Suprapubic skin (tissue), 3 donors: ENCODE data around the gene OLA1.

Source experiments
- POLR2A ChIP-seq, 2 donors: fragments of 450-650 bp; IDR thresholded peaks; one replicate each; pipeline ENCODE4 v1.6.1; 2017; ENCODE audit warnings: antibody characterized with exemption in 2 of 2, mild to moderate bottlenecking in 2 of 2, moderate library complexity in 2 of 2
- TF ChIP-seq, protein P1 (sequence below), 2 donors: fragments of 200-600 bp in 1 of 2; fragments of 450-650 bp in 1 of 2; sonication (generic) in 1 of 2; IDR thresholded peaks; one replicate each; pipeline ENCODE4 v1.5.1; 2016 to 2019; ENCODE audit warnings: antibody characterized with exemption in 2 of 2, mild to moderate bottlenecking in 1 of 2, moderate library complexity in 1 of 2

DNA sequence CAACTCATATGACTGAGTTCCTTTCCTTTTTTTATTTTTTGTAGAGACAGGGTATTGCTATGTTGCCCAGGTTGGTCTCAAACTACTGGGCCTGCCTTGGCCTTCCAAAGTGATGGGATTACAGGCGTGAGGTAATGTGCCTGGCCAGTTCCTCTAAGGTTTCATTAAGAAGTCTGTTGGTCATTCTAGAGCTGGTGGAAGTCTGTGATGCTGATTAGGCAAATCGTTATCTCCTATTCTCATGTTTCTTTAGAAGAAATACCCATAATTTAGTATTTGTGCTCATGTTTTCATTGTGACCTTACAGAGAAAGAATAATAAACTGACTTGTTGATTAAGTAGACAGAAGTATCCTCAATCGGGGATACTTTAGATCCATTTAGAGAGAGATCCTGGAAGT is 177.0 kb downstream of the OLA1 start:
- TF ChIP-seq, protein P1, sequence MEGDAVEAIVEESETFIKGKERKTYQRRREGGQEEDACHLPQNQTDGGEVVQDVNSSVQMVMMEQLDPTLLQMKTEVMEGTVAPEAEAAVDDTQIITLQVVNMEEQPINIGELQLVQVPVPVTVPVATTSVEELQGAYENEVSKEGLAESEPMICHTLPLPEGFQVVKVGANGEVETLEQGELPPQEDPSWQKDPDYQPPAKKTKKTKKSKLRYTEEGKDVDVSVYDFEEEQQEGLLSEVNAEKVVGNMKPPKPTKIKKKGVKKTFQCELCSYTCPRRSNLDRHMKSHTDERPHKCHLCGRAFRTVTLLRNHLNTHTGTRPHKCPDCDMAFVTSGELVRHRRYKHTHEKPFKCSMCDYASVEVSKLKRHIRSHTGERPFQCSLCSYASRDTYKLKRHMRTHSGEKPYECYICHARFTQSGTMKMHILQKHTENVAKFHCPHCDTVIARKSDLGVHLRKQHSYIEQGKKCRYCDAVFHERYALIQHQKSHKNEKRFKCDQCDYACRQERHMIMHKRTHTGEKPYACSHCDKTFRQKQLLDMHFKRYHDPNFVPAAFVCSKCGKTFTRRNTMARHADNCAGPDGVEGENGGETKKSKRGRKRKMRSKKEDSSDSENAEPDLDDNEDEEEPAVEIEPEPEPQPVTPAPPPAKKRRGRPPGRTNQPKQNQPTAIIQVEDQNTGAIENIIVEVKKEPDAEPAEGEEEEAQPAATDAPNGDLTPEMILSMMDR (IDR thresholded peaks at IDR 0.05) = no peak
- no peak for TF ChIP-seq POLR2A (IDR thresholded peaks at IDR 0.05)
